Stimulated activated CD4-positive, alpha-beta T cell treated with anti-CD3 and anti-CD28 coated beads, TNF-alpha, amount 100 ng/mL, for 24 hours (primary cell): ENCODE results near the gene HNRNPH3.

Experiments used
- DNase-seq, 3 experiments: peaks; one replicate each; pipeline ENCODE4 v3.0.0-alpha.2; 2020; ENCODE audit warnings: low read depth in 3 of 3

The HNRNPH3 gene

DNA sequence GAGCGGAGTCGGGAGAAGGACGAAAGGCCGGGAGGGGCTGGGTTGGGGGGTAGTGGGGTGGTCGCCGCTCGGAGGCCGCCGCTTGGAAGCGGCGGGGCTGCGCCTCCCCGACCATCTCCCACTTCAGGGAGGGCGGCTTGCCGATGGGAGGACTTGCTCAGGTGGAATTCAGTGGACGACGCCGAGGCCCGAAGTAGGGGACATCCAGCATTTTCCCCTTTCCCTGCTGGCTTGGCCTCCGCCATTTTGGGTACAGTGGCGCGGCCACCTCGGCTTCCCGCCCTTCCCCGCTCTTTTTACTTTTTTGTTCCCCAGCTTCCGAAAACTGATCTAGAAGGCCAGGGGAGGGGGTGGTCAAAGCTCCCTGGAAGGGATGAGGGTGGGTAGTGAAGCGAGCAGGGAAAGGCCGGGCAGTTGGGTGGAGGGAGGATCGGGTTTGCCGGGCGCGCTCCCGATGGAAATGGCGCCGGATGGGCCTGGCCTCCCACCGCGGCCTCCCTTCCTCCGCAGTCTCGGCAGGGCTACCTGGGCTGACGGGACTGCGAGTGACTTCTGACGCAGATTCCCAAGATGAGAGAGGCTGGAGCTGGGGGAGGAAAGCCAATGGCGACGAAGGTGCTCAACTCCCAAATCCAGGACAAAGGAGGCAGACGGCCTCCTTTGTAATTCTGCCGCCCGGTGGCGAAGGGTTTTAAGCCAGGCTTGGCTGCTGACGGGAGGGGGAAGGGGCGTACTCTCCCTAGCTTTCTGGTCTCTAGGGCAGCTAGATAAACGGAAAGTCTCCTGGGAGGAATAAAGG, 594 bp downstream of the HNRNPH3 start, which contains the start of gene PBLD:
Gene PBLD (minus strand): TSS at position 670 of the 799 bp plus-strand sequence. CDS start 26,084 bp downstream, outside the sequence.
- DNase-seq, result peak; percentile 23 to 59 (median 38)

DNA sequence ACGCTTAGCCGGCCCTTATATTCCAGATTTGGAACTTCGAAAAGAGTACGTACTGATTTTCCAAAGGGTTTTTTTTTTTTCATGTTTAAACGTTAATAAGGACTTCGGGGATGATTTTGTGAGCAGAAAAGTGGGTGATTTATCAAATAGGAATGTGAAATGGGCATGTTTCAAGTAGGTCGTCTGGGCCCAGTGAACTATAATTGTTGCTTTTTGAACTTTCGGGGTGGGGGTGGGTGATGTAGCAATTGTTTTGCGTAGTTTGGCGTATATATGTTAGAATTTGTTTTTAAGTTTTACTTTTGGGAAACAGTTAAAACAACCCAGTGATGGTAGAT, 1.2 kb downstream of the HNRNPH3 start:
- DNase-seq, result no peak

DNA sequence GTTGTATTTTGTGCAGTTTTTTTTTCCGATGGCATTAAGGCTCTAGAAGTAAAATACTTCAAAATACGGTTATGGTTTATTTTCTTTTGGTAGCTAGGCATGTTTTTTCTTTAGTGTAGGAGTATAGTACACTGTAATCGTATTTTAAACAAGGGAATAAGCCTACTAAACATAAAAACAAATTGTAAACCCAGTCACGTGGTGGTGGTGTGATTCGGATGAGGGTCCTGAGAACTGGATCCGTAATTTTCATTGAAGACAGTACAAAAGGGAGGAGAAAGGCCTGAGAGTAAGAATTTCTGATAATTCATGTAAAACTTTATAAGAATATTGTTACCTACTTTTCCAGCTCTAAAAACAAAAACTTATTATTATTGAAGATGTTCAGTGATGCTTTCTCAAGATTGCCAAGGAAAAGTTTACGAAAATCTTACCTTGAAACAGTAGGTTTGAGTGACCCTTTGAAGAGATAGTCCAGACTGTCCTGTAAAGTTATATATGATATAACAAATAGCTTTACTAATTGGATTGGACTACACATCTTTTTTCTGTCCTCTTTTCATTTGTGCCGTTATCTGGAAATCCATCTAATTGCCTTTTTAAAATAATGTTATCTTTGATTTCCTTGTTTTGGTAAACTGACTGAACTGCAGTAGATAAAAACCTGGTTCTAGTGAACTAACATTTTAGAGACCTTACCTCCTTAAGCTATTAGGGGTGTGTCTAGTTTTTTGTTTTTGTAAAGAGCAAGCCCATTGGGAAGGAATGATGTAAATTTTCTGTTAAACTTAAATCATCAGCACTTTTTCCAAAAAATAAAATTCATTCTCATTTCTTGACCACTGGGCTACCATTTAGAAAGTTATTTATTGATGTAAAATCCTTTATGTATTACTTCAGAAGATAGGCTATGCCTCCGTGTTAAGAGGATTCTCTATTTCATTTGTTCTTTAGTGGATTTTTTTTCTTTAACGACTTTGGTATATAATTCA, 1.9 kb downstream of the HNRNPH3 start:
- DNase-seq, result no peak

DNA sequence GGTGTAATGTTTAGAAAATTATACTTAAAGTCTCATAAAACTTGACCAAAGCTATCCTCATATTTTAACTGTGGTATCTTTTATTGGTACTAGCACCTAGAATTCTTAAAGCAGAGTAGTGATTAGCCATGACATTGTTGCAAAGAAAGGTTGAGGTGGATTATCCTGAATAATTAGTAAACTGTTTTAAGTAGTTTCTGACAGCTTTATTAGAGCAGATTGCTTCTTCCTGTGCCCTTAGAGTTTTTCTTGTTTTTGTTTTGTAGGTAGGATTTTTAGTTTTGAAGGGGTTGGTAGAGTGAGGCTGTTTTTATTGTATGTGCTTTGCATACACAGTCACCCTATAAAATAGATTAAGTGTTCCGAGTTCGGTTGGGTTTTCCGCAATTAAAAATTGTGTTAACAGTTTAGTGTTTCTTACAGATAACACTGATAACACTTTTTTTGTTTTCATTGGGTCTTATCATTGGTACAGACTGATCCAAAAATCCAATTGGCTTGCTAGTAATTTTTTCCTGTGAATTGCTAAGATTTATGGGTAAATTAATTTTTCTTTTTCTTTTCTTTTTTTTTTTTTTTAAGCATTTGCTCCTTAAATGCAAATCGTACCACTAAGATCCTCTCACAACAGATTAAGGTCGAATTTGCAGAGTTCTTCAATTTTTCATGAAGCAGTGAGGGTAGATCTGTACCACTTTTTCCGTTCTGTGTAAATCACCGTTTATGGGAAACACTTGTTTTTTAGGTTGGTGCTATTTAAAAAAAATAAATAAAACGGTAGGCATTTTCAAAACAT, 3.0 kb downstream of the HNRNPH3 start:
- no peak for DNase-seq

DNA sequence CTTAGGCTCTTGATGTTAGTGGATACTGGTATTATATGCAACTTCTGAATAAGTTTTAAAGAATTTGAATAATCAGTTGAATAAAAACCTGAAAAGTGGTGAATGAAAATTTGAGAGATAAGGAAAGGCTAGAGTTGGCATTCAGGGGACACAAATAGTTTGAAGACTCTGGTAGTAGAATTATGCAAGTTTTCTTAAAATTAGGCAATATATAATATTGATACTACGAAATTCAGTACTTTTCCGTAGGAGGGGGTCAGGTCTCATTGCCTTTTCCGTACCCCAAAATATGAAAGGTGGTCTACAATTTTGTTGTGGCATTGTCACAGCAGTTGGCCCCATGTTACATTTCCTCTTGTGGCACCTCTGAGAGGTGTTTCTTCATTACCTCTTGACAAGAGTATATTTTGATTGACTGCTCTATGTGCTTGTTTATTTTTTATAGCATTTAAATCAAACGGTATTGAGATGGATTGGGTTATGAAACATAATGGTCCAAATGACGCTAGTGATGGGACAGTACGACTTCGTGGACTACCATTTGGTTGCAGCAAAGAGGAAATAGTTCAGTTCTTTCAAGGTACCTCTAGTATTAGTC, 5.0 kb downstream of the HNRNPH3 start:
- DNase-seq, result no peak

DNA sequence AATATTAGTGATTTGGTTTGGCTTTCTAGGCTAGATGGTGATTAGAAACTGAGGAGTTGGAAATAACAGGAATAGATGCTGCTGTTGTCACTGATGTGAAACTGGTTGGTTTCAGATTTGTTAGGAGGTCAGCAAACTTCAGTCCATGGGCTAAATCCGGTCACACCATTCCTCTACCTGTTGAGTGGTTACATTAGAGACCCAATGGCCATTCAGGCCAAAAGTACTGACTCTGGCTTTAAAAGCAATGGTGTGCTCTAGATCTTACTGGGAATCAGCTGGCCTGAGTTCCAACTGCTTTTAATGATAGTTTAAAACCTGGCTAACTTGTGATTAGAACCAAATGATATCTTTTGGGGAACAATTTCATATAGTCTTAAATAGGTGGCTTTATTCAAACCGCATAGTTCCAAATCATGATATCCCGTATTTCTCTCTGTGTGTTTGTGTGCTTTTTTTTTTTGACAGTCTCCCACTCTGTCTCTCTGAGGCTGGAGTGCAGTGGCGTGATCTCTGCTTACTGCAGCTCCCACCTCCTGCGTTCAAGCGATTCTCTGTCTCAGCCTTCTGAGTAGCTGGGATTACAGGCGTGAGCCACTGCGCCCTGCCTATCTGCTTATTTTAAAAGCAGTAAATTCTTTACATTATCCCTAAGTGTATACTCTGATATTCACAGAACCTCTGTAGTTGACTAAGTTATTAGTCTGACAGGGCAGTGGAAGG, 8.7 kb downstream of the HNRNPH3 start:
- DNase-seq, result no peak

DNA sequence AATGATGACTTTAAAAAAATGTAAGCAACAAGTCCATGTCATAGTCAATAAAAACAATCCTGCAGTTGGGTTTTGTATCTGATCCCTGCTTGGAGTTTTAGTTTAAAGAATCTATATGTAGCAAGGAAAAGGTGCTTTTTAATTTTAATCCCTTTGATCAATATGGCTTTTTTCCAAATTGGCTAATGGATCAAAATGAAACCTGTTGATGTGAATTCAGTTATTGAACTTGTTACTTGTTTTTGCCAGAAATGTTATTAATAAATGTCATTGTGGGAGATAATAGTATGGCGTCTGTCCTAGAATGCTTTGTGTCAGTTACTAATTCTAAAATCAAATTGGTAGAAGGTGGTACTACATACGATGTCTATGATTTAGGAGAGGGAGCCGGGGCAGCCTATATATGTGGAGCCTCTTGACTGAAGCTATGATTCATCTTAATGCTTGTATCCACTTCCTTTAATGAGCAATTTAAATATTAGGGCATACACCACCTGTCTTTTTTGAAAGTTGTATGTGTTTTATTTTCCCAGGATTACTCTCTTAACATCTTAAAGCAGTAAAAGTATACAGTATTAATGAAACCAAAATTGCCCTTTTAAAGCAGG, 11.1 kb downstream of the HNRNPH3 start:
- DNase-seq, result no peak

DNA sequence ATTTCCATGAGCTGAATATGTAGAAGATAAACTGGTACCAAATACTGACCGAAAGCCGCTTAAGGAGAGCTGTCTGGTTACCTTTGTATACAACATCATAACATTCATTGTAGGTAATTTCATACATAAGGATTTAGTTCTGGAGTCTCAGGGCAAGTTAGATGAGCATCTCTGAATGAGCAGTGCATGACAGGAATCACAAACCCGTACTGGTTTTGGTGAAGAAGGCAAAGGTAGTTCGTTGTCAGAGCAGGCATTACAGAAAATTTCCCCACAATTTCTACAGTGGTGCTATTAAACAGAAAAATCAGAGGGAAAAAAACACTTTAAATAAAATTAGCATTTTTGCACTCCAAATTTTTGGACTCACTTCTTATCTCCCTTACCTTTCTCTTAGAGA, 13.8 kb downstream of the HNRNPH3 start:
- no peak for DNase-seq

DNA sequence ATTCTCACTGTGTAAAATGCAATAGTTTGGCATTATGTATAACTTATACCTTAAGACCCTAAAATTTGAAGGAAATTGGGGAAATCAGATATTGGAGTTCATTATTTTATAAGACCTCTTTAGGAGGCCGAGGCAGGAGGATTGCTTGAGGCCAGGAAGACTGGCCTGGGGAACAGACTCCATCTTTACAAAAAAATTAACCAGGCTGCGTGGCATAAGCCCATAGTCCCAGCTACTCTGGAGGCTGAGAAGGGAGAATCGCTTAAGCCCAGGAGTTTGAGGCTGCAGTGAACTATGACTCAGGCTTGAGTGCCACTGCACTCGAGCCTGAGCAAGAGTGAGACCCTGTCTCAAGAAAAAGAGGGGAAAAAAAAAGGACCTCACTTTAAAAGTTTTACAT, 14.9 kb downstream of the HNRNPH3 start:
- no peak for DNase-seq

DNA sequence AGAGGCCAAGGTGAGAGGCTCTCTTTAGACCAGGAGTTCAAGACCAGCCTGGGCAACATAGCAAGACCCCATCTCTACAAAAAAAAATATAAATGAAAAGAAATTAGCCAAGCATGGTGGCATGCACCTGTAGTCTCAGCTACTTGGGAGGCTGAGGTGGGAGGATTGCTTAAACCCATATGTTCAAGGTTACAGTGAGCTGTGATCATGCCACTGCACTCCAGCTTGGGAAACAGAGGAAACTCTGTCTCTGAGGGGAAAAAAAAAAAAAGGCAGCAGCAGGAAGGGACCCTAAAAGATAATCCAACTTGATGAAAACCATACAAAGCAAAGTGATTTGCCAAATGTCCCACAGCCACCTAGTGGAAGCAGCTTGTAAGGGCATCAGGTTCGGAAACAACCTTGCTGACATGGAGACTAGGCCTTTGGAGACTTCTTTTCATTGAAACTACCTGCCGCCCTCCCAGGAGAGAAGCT, 16.4 kb downstream of the HNRNPH3 start:
- peak in 2 of 3 experiments; percentile 10 to 25 for DNase-seq

DNA sequence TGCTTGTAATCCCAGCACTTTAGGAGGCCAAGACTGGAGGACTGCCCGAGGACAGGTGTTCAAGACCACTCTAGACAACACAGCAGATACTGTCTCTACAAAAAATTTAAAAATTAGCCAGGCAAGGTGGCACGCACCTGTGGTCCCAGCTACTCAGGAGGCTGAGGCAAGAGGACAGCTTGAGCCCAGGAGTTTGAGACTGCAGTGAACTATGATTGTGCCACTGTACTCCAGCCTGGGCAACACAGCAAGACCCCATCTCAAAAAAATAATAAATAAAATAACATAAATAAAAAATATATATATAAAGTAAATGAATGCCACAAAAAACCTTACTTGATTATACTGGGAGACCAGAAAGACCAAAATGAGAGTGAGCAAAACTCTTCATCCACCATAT, 21.7 kb downstream of the HNRNPH3 start:
- DNase-seq, result no peak

DNA sequence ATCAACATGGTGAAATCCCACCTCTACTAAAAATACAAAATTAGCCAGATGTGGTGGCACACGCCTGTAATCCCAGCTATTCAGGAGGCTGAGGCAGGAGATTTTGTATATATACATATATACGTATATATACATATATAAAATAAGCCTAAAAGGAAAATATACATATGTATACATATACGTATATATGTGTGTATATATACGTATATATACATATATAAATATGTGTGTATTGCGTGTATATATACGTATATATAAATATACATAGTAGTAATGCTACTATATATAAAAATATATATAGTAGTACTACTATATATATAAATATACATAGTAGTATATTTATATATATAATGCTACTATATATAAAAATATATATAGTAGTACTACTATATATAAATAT, 27.3 kb downstream of the HNRNPH3 start:
- DNase-seq, result no peak

DNA sequence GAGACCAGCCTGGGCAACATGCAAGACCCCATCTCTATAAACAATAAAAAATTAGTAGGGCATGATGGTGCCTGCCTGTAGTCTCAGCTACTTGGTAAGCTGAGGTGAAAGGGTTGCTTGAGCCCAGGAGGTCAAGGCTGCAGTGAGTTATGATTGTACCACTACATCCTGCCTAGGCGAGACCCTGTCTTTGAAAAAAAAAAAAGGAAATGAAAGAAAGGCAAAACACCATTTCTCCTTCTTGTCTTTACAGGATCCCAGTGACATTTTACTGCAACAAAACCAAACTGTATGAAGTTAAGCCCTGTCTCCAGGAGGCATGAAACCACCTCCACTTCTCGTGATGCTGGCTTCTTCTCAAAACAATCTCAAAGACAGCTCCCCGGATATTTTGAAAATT, 30.7 kb downstream of the HNRNPH3 start:
- no peak for DNase-seq

DNA sequence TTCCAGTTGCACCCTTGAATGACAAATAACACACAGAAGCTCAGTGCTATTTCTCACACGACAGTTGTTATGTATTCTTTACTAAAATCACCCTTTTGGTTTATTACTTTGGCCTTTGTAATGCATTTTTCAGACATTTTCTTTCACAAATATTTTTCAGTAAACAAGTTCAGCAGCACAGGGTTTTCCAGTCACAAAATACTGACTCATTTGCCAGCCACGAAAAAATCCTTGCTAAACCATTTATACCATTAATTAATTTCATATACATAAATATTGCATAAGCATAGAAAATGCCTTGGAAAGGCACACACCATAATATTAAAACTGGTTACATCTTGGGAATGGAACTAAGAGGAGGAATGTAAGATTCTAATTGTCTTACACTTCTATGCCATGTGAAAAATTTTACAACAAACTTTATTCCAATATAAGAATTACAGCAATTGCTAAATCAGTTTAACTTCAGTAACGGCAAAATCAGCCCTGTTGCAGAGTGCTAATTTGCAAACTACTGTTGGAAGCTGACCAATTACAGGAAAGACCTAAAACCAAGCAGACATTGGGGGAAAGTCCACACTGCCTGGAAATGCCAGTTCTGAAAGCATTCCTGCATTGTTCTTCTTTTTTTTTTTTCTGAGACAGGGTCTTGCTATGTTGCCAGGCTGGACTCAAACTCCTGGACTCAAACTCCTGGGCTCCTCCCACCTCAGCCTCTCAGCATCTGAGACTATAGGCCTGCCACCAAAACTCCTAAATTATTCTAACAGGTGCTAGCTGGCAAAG, 32.4 kb downstream of the HNRNPH3 start:
- no peak for DNase-seq

DNA sequence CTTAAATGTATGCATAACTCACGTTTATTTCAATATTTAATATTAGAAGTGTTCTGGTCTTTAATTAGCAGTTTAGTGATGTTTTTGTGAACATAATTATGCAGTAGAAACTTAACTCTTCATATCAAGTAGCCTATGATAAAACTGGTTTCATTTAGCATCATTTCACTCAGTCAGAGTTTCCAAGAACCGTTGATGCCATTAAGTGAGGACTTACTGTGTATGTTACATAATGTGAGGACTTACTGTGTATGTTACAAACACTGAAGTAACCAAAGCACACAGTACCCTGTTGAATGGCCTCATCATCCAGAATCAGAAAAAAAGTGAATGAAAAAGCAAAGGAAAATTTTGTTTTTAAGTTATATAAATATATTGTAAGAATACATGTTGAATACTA, 33.7 kb downstream of the HNRNPH3 start:
- no peak for DNase-seq

DNA sequence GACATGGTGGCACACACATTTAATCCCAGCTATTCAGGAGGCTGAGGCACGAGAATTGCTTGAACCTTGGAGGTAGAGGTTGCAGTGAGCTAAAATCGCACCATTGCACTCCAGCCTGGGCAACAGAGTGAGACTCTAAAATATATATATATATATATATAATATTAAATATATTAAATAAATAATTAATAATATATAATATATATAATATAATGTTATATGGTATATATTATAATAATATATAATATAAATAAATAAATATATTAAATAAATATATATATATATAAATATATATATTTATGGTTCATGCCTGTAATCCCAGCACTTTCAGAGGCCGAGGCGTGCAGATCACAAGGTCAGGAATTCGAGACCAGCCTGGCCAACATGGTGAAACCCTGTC, 34.7 kb downstream of the HNRNPH3 start:
- no peak for DNase-seq

DNA sequence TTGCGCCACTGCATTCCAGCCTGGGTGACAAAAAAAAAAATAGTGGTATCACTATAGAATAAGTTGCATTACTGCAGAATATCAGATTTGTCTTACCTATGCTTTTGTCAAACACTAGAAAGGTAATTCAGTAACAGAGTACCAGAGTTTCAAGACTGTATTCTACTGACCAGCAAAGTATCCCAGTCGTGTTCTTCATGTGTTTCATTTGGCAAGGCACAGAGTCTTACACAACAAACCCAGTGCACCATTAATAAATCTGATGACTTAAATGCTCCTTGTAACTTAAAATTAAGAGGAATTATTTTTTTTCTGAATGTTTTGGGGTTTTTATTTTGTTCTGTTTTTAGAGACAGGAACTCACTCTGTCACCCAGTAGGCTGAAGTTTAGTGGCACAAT, 35.3 kb downstream of the HNRNPH3 start:
- DNase-seq, result no peak

DNA sequence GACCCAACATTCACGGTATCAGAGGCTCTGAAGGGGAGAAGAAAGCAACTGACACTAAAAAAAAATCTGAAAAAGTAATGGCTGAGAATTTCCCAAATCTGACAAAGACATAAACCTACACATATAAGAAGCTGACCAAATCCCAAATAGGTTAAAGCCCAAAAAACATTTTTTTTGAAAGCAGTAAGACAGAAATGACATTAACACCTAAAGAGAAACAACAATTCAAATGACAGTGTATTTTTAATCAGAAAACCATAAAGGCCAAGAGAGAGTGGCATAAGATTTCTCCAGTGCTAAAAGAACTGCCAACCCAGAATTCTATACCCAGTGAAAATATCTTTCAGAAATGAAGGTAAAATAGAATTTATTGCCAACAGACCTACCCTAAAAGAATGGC, 39.7 kb downstream of the HNRNPH3 start:
- DNase-seq, result no peak

DNA sequence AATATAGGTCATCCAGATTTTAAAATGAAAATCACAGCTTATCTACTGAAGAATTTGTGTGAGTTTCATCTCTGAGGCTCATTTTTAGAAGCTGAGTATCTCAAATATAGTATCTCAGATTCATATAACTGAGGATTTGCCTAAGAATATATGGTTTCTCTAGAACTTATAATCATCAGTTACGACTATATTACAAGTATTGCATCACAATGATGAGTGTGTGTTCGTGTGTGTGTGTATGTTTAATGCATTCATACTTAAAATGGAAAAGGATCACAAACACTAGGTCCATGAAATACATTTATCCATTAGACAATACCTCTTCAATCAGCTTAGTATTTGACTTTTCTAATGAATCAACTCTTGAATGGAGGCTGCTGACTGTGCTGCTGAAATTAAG, 53.9 kb downstream of the HNRNPH3 start:
- DNase-seq, result no peak
